ENCODE results near the gene DNAJC5.

DNA sequence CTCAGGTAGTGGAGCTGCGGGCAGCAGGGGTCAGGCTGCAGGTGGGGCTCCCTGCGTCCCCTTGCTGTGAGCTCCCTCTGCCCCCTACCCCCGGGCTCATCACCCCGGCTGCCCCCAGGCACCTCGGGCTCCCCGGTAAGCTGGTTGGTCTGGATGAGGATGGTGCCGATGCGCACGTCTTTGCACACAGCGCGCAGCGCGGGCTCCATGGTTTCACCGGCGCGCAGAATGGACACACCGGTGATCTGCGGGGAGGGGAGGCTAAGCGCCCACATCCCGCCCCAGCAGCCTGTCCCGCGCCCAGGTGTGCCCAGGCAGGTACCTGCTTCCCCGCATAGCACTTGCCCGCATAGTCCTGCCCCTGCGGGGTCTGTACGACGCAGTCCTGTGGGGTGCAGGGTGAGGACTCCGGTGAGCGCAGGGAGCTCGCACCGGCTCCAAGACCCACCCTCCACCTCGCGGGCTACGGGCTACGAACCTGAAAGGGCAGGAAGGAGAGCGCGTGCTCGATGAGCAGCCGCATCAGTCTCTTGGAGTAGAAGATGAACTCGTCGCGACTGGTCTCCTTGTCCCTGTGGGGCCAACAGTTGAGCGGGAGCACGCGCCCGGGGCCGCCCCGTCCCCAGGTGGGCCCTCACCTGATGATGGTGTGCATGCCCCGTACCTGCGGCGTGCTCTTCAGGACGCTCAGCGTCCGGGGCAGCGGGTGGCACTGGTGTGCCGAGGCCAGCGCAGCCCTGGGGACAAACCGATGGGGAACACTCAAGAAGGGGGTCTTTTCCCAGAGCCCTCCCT lies 45.7 kb downstream of the DNAJC5 start:
- TF ChIP-seq, protein P1, sequence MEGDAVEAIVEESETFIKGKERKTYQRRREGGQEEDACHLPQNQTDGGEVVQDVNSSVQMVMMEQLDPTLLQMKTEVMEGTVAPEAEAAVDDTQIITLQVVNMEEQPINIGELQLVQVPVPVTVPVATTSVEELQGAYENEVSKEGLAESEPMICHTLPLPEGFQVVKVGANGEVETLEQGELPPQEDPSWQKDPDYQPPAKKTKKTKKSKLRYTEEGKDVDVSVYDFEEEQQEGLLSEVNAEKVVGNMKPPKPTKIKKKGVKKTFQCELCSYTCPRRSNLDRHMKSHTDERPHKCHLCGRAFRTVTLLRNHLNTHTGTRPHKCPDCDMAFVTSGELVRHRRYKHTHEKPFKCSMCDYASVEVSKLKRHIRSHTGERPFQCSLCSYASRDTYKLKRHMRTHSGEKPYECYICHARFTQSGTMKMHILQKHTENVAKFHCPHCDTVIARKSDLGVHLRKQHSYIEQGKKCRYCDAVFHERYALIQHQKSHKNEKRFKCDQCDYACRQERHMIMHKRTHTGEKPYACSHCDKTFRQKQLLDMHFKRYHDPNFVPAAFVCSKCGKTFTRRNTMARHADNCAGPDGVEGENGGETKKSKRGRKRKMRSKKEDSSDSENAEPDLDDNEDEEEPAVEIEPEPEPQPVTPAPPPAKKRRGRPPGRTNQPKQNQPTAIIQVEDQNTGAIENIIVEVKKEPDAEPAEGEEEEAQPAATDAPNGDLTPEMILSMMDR (IDR thresholded peaks at IDR 0.05), result no peak
- no peak for TF ChIP-seq POLR2A (IDR thresholded peaks at IDR 0.05)
